CD4-positive, alpha-beta memory T cell (primary cell): ENCODE measurements around the gene STXBP5L. TPM values are rescaled to one million over a fixed set of nuclear protein-coding genes. Genes with fewer than 3 reads are reported as not detected.
"Not testable (repeated sequence)": the region's sequence is repeated elsewhere in the genome, so short reads cannot be mapped to it uniquely, and the experiment has no call there.

Experiments
- CTCF ChIA-PET: fragments of 350-600 bp; sonication (Branson Sonifier 250); formaldehyde crosslinking; loops from one replicate; lab custom pipeline; 2021; ENCODE audit warnings: inconsistent platforms; ENCODE audit not compliant: partially characterized antibody; lab: Charles Lee
- POLR2A ChIA-PET: fragments of 350-600 bp; sonication (Branson Sonifier 250); formaldehyde crosslinking; loops from one replicate; lab custom pipeline; 2021; ENCODE audit not compliant: partially characterized antibody; lab: Charles Lee
- DNase-seq, 5 donors: peaks; one replicate each; pipeline versions ENCODE4 v3.0.0 to v3.0.0-alpha.2; 2020 to 2022; ENCODE audit warnings: mixed read lengths in 1 of 5
- H3K27ac ChIP-seq: one replicate; pipeline ENCODE4 v1.7.0; 2013; ENCODE audit warnings: low read depth, low read length
- H3K27me3 ChIP-seq: 2 replicates; pipeline ENCODE4 v1.7.0; 2013; ENCODE audit warnings: mild to moderate bottlenecking, low read length, moderate library complexity; ENCODE audit not compliant: insufficient read depth
- H3K36me3 ChIP-seq: 2 replicates; pipeline ENCODE4 v1.7.0; 2013; ENCODE audit warnings: mild to moderate bottlenecking, low read length, moderate library complexity; ENCODE audit not compliant: insufficient read depth
- H3K4me1 ChIP-seq: 2 replicates; pipeline ENCODE4 v1.7.0; 2013; ENCODE audit warnings: mild to moderate bottlenecking, low read length, moderate library complexity; ENCODE audit not compliant: insufficient read depth
- H3K4me3 ChIP-seq, 2 donors: one replicate each; pipeline ENCODE4 v1.7.0; 2013; ENCODE audit warnings: low read length in 2 of 2, mild to moderate bottlenecking in 1 of 2
- H3K9me3 ChIP-seq, 2 donors: one replicate each; pipeline ENCODE4 v1.7.0; 2013; ENCODE audit warnings: low read length in 2 of 2, control low read depth in 1 of 2; ENCODE audit not compliant: control insufficient read depth in 1 of 2
- H3K27ac Mint-ChIP-seq, 7 donors: one replicate each; pipeline ENCODE4 v1.8.0; 2020 to 2021; ENCODE audit warnings: mixed read lengths in 7 of 7, mild to moderate bottlenecking in 6 of 7, inconsistent platforms in 3 of 7, moderate library complexity in 3 of 7
- H3K27me3 Mint-ChIP-seq, 2 donors: one replicate each; pipeline ENCODE4 v1.8.0; 2020 to 2021; ENCODE audit warnings: mixed read lengths in 2 of 2
- H3K36me3 Mint-ChIP-seq, 2 donors: one replicate each; pipeline ENCODE4 v1.8.0; 2020 to 2021; ENCODE audit warnings: mixed read lengths in 2 of 2, inconsistent platforms in 1 of 2, mild to moderate bottlenecking in 1 of 2
- H3K4me1 Mint-ChIP-seq, 4 donors: one replicate each; pipeline ENCODE4 v1.8.0; 2020 to 2021; ENCODE audit warnings: mixed read lengths in 4 of 4, mild to moderate bottlenecking in 1 of 4
- H3K4me3 Mint-ChIP-seq, 8 donors: one replicate each; pipeline ENCODE4 v1.8.0; 2020 to 2021; ENCODE audit warnings: mixed read lengths in 8 of 8, mild to moderate bottlenecking in 7 of 8, moderate library complexity in 6 of 8, inconsistent platforms in 3 of 8
- H3K9me3 Mint-ChIP-seq, 8 donors: one replicate each; pipeline ENCODE4 v1.8.0; 2020 to 2021; ENCODE audit warnings: mixed read lengths in 8 of 8, mild to moderate bottlenecking in 5 of 8, inconsistent platforms in 3 of 8, moderate library complexity in 1 of 8
- intact Hi-C: fragments of 100-400 bp; cut with micrococcal nuclease; formaldehyde crosslinking; loops from one replicate; pipeline ENCODE4 v1.15.1; 2023
- microRNA-seq: library from miRNA; unstranded; fragments of <30 nt; microRNA quantifications from one replicate; pipeline ENCODE4 v1.2.0, GENCODE V29; 2021; ENCODE audit warnings: borderline replicate concordance, borderline number of aligned reads, borderline microRNAs expressed, mixed read lengths
- polyA plus RNA-seq, 2 donors: library from polyadenylated mRNA; unstranded; fragments of 300-500 nt; fragmentation: Illumina TruSeq; gene quantifications; one replicate each; pipeline ENCODE4 v1.2.3, GENCODE V29; 2021
- total RNA-seq, 2 experiments: library from RNA; stranded (reverse); gene quantifications; one replicate each; pipeline ENCODE4 v1.2.3, GENCODE V29; 2021

Gene STXBP5L
- total and polyA plus RNA-seq, 4 experiments from 2014 or later, result not detected

- CTCF ChIA-PET, result no interaction called here
These were observed 535.5 kb downstream of the STXBP5L start for GRCh38 chr3:121443456-121443855.

GRCh38 chr3:121451752-121452151 lies 543.7 kb downstream of the STXBP5L start:
- DNase-seq, H3K27me3 Mint-ChIP-seq, H3K9me3 Mint-ChIP-seq, H3K27ac ChIP-seq, H3K4me3 Mint-ChIP-seq, H3K4me1 ChIP-seq, H3K36me3 ChIP-seq, H3K27me3 ChIP-seq, H3K9me3 ChIP-seq, POLR2A ChIA-PET, H3K36me3 Mint-ChIP-seq, H3K4me1 Mint-ChIP-seq, H3K4me3 ChIP-seq, H3K27ac Mint-ChIP-seq, intact Hi-C loops: not testable (repeated sequence)
- CTCF ChIA-PET, result interaction anchor here (1.1 kb wide), 1 partner anchor 16 kb away, joined by 3 read pairs; no protein-coding TSS in a partner anchor

More at GRCh38 chr3:121443456-121443855, 535.5 kb downstream of the STXBP5L start:
- Mint-ChIP-seq H3K27ac (no peak overlapping the region), H3K36me3 (no peaks in the 10 kb centered on the region), H3K9me3 (peaks cover 0 to 2% (median 0%) of the 10 kb centered on the region in 8 donors), H3K27me3 (no peaks in the 10 kb centered on the region), H3K4me3 (no peak overlapping the region), H3K4me1 (peaks cover 0 to 2% (median 0%) of the 10 kb centered on the region in 4 donors)
- no peaks in the 10 kb centered on the region for H3K4me1 ChIP-seq
- POLR2A ChIA-PET, result no interaction called here
- H3K9me3 ChIP-seq, result no peaks in the 10 kb centered on the region
- H3K27me3 ChIP-seq, result no peaks in the 10 kb centered on the region
- H3K36me3 ChIP-seq, result no peaks in the 10 kb centered on the region
- DNase-seq, result no peak
- H3K4me3 ChIP-seq, result no peak overlapping the region
- intact Hi-C loops, result no loop called here
- H3K27ac ChIP-seq, result no peak overlapping the region

GRCh38 chr3:121462565-121462964 lies 554.6 kb downstream of the STXBP5L start:
- Histone ChIP-seq H3K4me3 (no peak overlapping the region), H3K9me3 (no peaks in the 10 kb centered on the region), H3K27ac (no peak overlapping the region), H3K36me3 (no peaks in the 10 kb centered on the region), H3K27me3 (no peaks in the 10 kb centered on the region), H3K4me1 (no peaks in the 10 kb centered on the region)
- H3K36me3 Mint-ChIP-seq, result peaks cover 0 to 4% of the 10 kb centered on the region in 2 donors
- H3K4me1 Mint-ChIP-seq, result no peaks in the 10 kb centered on the region
- no peak overlapping the region for H3K4me3 Mint-ChIP-seq
- ChIA-PET POLR2A (no interaction called here), CTCF (no interaction called here)
- H3K9me3 Mint-ChIP-seq, result peaks cover 0 to 3% (median 0%) of the 10 kb centered on the region in 8 donors
- no peak overlapping the region for H3K27ac Mint-ChIP-seq
- intact Hi-C loops, result no loop called here
- DNase-seq, result no peak
- no peaks in the 10 kb centered on the region for H3K27me3 Mint-ChIP-seq

GRCh38 chr3:121463745-121464144 lies 555.7 kb downstream of the STXBP5L start:
- no peak for DNase-seq
- Mint-ChIP-seq H3K9me3 (peaks cover 0 to 3% (median 0%) of the 10 kb centered on the region in 8 donors), H3K27me3 (no peaks in the 10 kb centered on the region), H3K4me3 (no peak overlapping the region), H3K4me1 (no peaks in the 10 kb centered on the region), H3K36me3 (peaks cover 0 to 4% of the 10 kb centered on the region in 2 donors), H3K27ac (no peak overlapping the region)
- Histone ChIP-seq H3K27ac (no peak overlapping the region), H3K27me3 (no peaks in the 10 kb centered on the region), H3K9me3 (no peaks in the 10 kb centered on the region), H3K36me3 (no peaks in the 10 kb centered on the region), H3K4me3 (no peak overlapping the region), H3K4me1 (no peaks in the 10 kb centered on the region)
- POLR2A ChIA-PET, result no interaction called here
- CTCF ChIA-PET, result no interaction called here
- intact Hi-C loops, result no loop called here

- Histone ChIP-seq H3K27ac (no peak overlapping the region), H3K4me1 (no peaks in the 10 kb centered on the region), H3K4me3 (no peak overlapping the region), H3K36me3 (no peaks in the 10 kb centered on the region), H3K27me3 (no peaks in the 10 kb centered on the region), H3K9me3 (no peaks in the 10 kb centered on the region)
- Mint-ChIP-seq H3K36me3 (peaks cover 0 to 4% of the 10 kb centered on the region in 2 donors), H3K4me3 (no peak overlapping the region), H3K27ac (no peak overlapping the region), H3K27me3 (no peaks in the 10 kb centered on the region), H3K4me1 (no peaks in the 10 kb centered on the region), H3K9me3 (peaks cover 0 to 3% (median 0%) of the 10 kb centered on the region in 8 donors)
- ChIA-PET CTCF (no interaction called here), POLR2A (no interaction called here)
- intact Hi-C loops, result no loop called here
- DNase-seq, result no peak
These were observed 559.1 kb downstream of the STXBP5L start for GRCh38 chr3:121467085-121467484.

- Histone ChIP-seq H3K27ac (no peak overlapping the region), H3K27me3 (no peaks in the 10 kb centered on the region), H3K4me3 (no peak overlapping the region), H3K9me3 (no peaks in the 10 kb centered on the region), H3K36me3 (no peaks in the 10 kb centered on the region), H3K4me1 (no peaks in the 10 kb centered on the region)
- no peaks in the 10 kb centered on the region for H3K9me3 Mint-ChIP-seq
- H3K4me1 Mint-ChIP-seq, result no peaks in the 10 kb centered on the region
- no peaks in the 10 kb centered on the region for H3K36me3 Mint-ChIP-seq
- DNase-seq, result no peak
- no peak overlapping the region for H3K27ac Mint-ChIP-seq
- intact Hi-C loops, result no loop called here
- ChIA-PET POLR2A (no interaction called here), CTCF (no interaction called here)
- H3K4me3 Mint-ChIP-seq, result no peak overlapping the region
- no peaks in the 10 kb centered on the region for H3K27me3 Mint-ChIP-seq
These were observed 565.0 kb downstream of the STXBP5L start for GRCh38 chr3:121473001-121473400.

Small RNA genes lying within 50 kb of the gene (microRNA-seq; reads per million reads assigned to microRNA genes)
- not detected for gene MIR5682

Other genes with a start within 250 kb of the STXBP5L start
- gene HGD, start 226.0 kb upstream of the STXBP5L start, total RNA-seq, result 1 to 10 TPM; 2.6 to 3.0 TPM
- gene HGD, start 226.0 kb upstream of the STXBP5L start, polyA plus RNA-seq, result not detected
- gene RABL3, start 165.7 kb upstream of the STXBP5L start, total RNA-seq, result 10 to 100 TPM; 31.9 to 33.0 TPM
- 10 to 100 TPM; 34.7 to 37.4 TPM for gene RABL3, start 165.7 kb upstream of the STXBP5L start, polyA plus RNA-seq
- 10 to 100 TPM; 30.0 to 30.2 TPM for gene GTF2E1, start 165.5 kb upstream of the STXBP5L start, total RNA-seq
- gene GTF2E1, start 165.5 kb upstream of the STXBP5L start, polyA plus RNA-seq, result 10 to 100 TPM; 15.3 to 16.1 TPM